Progenitor cell of endocrine pancreas (in vitro differentiated cells): ENCODE results near the gene YBX1. TPM values are rescaled to one million over a fixed set of nuclear protein-coding genes. Genes with fewer than 3 reads are reported as not detected.
A peak's percentile ranks its signal among the peaks of the same experiment; 100 is the strongest.
"Not testable (repeated sequence)": the region's sequence is repeated elsewhere in the genome, so short reads cannot be mapped to it uniquely, and the experiment has no call there.

Experiments
- DNase-seq: peaks from one replicate; pipeline ENCODE4 v3.0.0; 2021; ENCODE audit warnings: low spot score; ENCODE audit not compliant: unreplicated experiment
- H3K27ac Mint-ChIP-seq: 2 replicates; pipeline ENCODE4 v1.8.0; 2021; ENCODE audit warnings: mild to moderate bottlenecking, moderate library complexity, mixed read lengths
- H3K27me3 Mint-ChIP-seq: 2 replicates; pipeline ENCODE4 v1.8.0; 2021; ENCODE audit warnings: mixed read lengths
- H3K36me3 Mint-ChIP-seq: 2 replicates; pipeline ENCODE4 v1.8.0; 2022; ENCODE audit warnings: mixed read lengths; ENCODE audit not compliant: insufficient read depth
- H3K4me1 Mint-ChIP-seq: 2 replicates; pipeline ENCODE4 v1.8.0; 2021; ENCODE audit warnings: low read depth, mixed read lengths
- H3K4me3 Mint-ChIP-seq: 2 replicates; pipeline ENCODE4 v1.8.0; 2021; ENCODE audit warnings: low read depth, mild to moderate bottlenecking, moderate library complexity, mixed read lengths
- H3K9me3 Mint-ChIP-seq: 2 replicates; pipeline ENCODE4 v1.8.0; 2021; ENCODE audit warnings: low read depth, mixed read lengths
- CTCF ChIP-seq: fragments of 200-600 bp; sonication (generic); IDR thresholded peaks from one replicate; pipeline ENCODE4 v1.5.0; 2021; ENCODE audit warnings: antibody characterized with exemption, mild to moderate bottlenecking; ENCODE audit not compliant: unreplicated experiment
- total RNA-seq: library from RNA; stranded (reverse); gene quantifications from 2 replicates; pipeline ENCODE4 v1.2.1, GENCODE V29; 2021

Gene YBX1
- total RNA-seq, 1 donor from 2014 or later = 588 TPM

- no peak for TF ChIP-seq CTCF
- H3K36me3 Mint-ChIP-seq = peaks cover 10% of the 10 kb centered on the region
- DNase-seq = no peak
- no peaks in the 10 kb centered on the region for H3K27me3 Mint-ChIP-seq
- peaks cover 33% of the 10 kb centered on the region for H3K4me1 Mint-ChIP-seq
- peak overlapping the region; percentile 94 for H3K4me3 Mint-ChIP-seq
- peak overlapping the region; percentile 98 for H3K27ac Mint-ChIP-seq
- no peaks in the 10 kb centered on the region for H3K9me3 Mint-ChIP-seq
These were observed 1.1 kb upstream of the YBX1 start for GRCh38 chr1:42680921-42681683.

- Mint-ChIP-seq H3K4me3 (peak overlapping the region; percentile 94), H3K36me3 (peaks cover 13% of the 10 kb centered on the region), H3K27ac (peak overlapping the region; percentile 98), H3K4me1 (peaks cover 42% of the 10 kb centered on the region)
- not testable (repeated sequence) for H3K9me3 Mint-ChIP-seq, DNase-seq, H3K27me3 Mint-ChIP-seq
These were observed 193 bp downstream of the YBX1 start for GRCh38 chr1:42682484-42682738.

GRCh38 chr1:42682739-42683531 lies 717 bp downstream of the YBX1 start:
- H3K4me1 Mint-ChIP-seq = peaks cover 47% of the 10 kb centered on the region

DNA sequence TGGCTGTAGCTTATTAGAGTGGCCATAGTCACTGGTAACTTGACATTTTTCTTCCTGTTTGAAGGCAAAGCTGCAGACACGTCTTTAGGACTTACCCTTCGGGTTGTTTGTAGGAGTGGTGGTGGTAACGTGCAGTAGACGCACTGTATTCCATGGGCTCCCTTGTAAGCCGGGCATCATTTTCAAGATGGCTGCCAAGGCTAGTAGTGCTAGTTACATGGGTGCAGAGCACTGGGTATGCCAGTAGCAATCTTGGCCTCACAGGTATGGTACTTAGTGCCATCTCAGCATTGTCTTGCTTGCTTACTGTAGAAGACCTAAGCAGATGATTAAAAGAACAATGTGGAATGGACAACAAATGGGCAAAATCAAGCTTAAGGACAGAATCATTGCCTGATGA lies 1.9 kb downstream of the YBX1 start:
- Mint-ChIP-seq H3K4me1 (peaks cover 55% of the 10 kb centered on the region), H3K27me3 (no peaks in the 10 kb centered on the region), H3K9me3 (no peaks in the 10 kb centered on the region), H3K36me3 (peaks cover 17% of the 10 kb centered on the region), H3K4me3 (peak overlapping the region; percentile 91), H3K27ac (peak overlapping the region; percentile 95)
- TF ChIP-seq CTCF = no peak
- no peak for DNase-seq

More at GRCh38 chr1:42682739-42683531, 717 bp downstream of the YBX1 start:
- peak; percentile 48 for DNase-seq
- H3K36me3 Mint-ChIP-seq = peaks cover 17% of the 10 kb centered on the region
- peak overlapping the region; percentile 95 for H3K27ac Mint-ChIP-seq
- H3K4me3 Mint-ChIP-seq = peak overlapping the region; percentile 91
- H3K9me3 Mint-ChIP-seq = no peaks in the 10 kb centered on the region
- H3K27me3 Mint-ChIP-seq = no peaks in the 10 kb centered on the region
- no peak for TF ChIP-seq CTCF

DNA sequence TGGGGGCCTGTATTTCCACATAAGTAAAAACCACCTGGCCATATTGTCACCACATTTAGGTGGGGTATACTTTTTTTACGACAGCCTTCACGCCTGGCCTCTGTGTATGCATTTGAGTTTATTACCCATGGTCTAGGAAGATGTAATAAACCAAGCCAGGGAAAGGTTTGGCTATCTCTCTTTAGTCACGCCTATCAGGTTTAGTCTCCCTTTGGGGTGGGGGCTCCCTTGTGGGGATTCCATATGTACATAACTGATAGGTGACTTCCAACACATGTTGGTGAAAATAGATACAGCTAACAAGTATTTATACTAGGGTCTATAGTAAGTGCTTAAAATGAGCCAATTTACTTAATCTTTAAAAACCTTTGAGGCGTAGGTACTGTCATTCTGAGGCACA lies 4.2 kb downstream of the YBX1 start:
- DNase-seq = no peak
- Mint-ChIP-seq H3K4me1 (peaks cover 66% of the 10 kb centered on the region), H3K27ac (peak overlapping the region; percentile 45), H3K27me3 (no peaks in the 10 kb centered on the region), H3K9me3 (no peaks in the 10 kb centered on the region), H3K36me3 (peaks cover 17% of the 10 kb centered on the region), H3K4me3 (no peak overlapping the region)
- no peak for TF ChIP-seq CTCF
